ENCODE measurements around the gene ZSCAN10.

ZSCAN10 gene

DNA sequence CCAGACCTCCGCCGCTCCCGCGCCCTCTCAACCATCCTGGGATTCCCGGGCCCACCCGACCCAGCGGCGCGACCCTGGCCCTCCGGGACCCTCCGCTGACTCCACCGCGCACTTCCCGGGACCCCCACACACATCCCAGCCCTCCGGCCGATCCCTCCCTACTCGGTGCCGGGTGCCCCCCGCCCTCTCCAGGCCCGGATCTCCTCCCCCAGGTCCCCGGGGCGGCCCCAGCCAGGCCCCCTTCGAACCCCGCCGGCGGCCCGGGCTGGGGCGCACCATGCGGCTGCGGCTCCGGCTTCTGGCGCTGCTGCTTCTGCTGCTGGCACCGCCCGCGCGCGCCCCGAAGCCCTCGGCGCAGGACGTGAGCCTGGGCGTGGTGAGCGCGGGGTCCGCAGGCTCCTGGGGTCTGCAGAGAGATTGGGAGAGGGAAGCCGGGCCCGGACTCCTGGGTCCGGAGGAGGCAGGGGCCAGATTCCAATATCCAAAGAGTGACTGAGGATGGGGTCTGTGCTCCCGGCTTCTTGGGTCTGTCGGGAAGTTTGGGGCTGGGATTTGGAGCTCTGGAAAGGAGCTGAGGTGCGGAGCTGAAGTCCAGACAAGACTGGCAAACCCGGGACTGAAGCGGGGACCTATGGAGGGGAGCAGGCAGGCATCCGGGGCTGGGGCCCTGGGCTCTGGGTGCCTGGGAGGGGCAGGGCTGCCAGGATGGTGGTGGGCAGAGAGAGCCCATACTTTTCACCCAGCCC is 52.3 kb downstream of the ZSCAN10 start:
- no peak for ATAC-seq
- DNase-seq = no peak

DNA sequence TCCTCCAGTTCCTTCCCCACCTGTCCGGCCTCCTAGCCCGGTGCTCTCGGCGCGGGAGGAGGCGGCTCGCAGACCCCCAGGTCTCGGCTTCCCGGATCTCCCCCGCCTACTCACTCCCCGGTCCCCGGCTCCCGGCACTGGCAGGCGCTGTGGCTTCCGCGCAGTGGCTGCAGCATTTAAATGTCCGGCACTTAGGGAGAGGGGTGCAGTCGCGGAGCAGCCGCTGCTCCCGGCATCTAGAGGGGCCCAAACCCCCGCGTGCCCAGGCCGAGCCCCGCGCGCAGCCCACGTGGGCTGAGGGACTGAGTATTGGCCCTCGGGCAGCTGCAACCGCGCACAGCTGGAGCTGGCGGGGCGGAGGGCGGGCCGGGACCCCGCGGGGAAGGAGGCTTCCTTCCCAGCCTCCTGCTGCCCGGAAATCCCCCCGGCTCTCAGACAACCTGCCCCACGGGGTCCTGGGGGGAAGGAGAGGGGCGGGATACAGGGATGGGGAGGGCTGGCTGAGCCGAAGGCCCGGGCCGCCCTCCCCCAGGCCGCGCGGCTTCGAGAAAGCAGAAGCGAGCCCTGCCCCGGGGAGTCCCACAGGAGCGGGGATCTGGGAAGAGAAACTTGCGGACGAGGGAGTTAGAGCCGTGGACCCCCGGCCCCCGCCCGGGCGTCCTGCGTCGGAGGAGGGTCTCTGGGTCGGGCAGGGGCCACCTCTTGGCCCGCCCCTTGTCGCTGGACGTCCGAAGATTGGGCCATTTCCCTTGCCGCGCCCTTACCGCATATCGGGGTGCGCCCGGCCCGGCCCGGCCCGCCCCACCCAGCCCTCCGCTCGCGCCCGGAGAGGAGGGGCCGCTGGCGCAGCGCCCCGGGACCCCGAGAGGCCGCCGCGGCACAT is 53.1 kb downstream of the ZSCAN10 start, which contains the start of gene MMP25:
Gene MMP25, plus strand, starts transcription at position 804 of the 883 bp plus-strand sequence. CDS start 357 bp downstream, outside the sequence.
- DNase-seq = no peak
- no peak for ATAC-seq

DNA sequence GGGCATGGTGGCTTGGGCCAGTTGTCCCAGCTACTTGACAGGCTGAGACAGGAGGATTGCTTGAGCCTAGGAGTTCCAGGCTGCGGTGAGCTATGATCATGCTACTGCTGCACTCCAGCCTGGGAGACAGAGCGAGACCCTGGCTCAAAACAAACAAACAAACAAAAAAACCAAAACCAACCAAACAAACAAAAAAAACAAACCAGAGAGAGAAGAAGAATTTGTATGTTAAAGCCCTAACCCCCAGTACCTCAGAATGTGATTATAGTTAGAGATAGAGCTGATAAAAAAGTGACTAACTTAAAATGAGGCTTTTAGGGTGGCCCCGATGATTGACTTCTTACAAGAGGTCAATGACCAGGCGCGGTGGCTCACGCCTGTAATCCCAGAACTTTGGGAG is 54.4 kb downstream of the ZSCAN10 start:
- no peak for DNase-seq
- ATAC-seq = no peak

DNA sequence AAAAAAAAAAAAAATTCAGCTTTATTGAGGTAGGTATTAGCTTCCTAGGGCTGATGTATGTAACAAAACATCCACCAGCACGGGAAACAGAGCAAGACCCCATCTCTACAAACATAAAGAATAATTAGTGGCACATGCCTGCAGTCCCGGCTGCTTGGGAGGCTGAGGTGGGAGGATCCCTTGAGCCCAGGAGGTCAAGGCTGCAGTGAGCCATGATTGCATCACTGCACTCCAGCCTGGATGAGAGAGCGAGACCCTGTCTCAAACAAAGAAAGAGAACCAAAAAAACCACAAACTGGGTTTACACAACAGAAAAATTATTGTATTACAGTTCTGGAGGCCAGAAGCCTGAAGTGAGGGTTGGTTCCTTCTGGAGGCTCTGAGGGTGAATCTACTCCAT is 56.7 kb downstream of the ZSCAN10 start:
- ATAC-seq = no peak
- DNase-seq = no peak

DNA sequence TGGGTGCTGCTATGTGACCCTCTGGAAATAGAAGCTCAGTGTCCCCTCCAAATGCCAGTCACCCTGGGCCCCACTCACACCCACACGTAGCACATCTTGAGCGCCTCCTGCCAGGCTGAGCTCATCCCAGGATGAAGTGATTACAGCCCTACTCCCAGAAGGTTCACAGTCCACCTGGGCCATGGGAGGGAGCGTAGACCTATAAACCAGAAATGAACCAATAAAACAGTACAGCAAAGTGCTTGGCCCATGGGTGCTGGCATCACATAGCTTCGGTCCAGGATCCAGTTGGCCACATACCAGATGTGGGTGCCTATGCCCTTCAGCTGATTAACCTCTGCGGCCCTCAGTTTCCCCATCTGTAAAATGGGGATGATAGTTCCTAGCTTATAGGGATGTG is 60.2 kb downstream of the ZSCAN10 start:
- DNase-seq = no peak
- no peak for ATAC-seq

All from stimulated activated naive CD8-positive, alpha-beta T cell treated with anti-CD3 and anti-CD28 coated beads, Interleukin-15, Interleukin-2, amounts not matched to agents 100 U/mL and 50 U/mL, for 24 hours (primary cell).